Hepatocyte (in vitro differentiated cells): ENCODE measurements around the gene ALPK1.

Experiments used
- CTCF ChIP-seq: fragments of 200-600 bp; sonication (generic); IDR thresholded peaks from 2 replicates; pipeline ENCODE4 v1.5.1; 2016; ENCODE audit warnings: antibody characterized with exemption, mild to moderate bottlenecking; ENCODE audit not compliant: poor library complexity
- EZH2 ChIP-seq: fragments of 200-600 bp; sonication (generic); IDR thresholded peaks from 2 replicates; pipeline ENCODE4 v1.6.1; 2016; ENCODE audit warnings: antibody characterized with exemption, mild to moderate bottlenecking, borderline replicate concordance
- EZH2phosphoT487 ChIP-seq: fragments of 200-600 bp; sonication (generic); IDR thresholded peaks from one replicate; pipeline ENCODE4 v1.6.1; 2018; ENCODE audit warnings: antibody characterized with exemption, mild to moderate bottlenecking, low read depth, moderate library complexity; ENCODE audit not compliant: unreplicated experiment, severe bottlenecking

GRCh38 chr4:112386071-112386470 is 88.9 kb downstream of the ALPK1 start:
- no peak for TF ChIP-seq CTCF
- TF ChIP-seq EZH2phosphoT487 = no peak
- no peak for TF ChIP-seq EZH2
